AG08395 (cell line): ENCODE data around the gene GTSE1.
A peak's percentile ranks its signal among the peaks of the same experiment; 100 is the strongest.

Source experiments
- DNase-seq: peaks from one replicate; pipeline ENCODE4 v3.0.0; 2012; ENCODE audit warnings: mixed read lengths, low spot score

GTSE1 gene

DNA sequence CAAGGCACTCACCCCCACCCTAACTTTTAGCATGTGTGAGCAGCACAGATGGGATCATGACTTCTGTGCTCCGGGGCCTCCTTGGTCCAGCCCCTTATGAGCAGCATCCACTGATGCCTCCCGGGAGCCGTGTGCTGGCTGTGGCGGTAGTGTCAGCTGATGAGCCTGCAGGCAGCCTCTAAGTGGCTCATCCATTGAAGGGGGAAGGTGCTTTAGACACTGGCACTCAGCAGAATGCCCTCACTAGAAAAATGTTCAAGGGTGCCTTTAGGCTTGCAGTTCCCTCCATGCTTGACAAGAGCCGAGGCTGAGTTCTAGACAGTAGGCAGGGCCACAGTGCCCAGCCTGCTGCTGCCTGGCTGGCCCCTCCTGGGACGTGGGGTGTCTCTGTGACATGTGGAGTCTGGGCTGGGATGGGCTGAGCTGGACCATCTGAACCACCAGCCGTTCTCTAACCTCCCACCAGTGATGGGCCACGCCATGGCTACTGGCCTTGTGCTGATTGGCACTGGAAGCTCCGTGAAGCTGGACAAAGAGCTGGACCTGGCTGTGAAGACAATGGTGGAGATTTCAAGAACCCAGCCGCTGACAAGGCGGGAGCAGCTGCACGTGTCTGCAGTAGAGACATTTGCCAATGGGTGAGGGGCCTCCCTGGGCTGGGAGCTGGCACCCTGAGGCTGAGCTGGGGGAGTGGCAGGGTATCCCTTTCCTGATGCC is 23.1 kb upstream of the GTSE1 start:
- no peak for DNase-seq

DNA sequence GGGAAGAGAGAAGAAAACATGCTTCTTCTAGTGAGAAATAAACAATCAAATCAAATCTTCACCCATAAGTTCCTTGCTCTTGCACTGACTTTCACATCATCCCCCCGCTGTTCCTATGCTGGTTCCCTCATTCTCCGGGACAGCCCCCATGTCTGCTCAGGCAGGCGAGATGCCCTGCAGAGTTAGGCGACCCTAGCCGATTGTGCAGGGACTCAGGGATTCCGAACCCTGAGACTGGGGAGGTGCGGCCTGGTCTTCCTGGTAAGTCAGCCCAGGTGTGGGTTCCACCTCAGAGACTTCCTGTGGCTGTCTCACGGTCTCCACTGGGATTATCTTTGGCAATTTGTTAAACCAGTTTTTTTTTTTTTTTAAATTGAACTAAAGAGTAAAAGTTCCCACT is 22.3 kb upstream of the GTSE1 start:
- no peak for DNase-seq

DNA sequence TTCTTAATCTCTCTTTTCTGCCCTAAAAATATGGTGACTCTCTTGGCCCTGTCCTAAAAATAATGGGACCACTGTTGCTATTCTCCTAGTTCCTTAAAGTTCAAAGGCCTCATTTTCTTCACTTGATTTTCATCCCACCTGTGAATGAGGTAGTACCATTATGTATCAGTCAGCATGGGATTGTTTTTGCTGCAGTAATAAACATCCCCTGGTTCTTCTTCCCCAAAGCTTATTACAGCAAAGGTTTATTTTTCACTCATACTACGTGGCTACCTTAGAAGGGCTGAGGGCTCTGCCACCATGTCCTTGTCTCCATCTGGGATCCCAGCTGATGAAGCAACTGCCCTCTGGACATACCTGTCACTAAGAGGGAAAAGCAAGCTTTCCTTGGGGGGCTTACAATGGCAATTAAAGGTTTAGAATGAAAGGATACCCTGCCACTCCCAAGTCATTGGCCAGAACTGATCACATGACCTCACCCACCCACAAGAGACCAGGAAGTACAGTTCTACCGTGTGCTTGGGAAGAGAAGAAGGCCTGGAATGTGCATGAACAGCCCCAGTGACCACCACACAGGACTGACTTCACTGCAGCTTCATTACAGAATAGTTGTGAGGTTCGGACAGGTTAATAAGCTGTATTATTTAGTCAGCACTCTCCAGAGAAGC is 21.1 kb upstream of the GTSE1 start:
- DNase-seq, result peak; percentile 29

DNA sequence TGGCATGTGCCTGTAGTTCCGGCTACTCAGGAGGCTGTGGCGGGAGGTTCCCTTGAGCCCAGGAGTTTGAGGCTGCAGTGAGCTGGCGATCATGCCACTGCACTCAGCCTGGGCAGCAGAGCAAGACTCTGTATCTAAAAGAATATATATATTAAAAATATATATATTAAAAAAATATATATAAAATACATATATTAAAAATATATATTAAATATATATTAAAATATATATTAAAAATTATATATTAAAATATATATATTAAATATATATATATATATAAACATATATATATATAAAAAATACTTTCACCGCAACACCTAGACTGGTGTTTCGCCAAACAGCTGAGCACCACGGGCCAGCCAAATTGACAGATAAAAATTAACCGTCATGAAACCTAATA is 20.1 kb upstream of the GTSE1 start:
- no peak for DNase-seq

- DNase-seq, result no peak
Observed at GRCh38 chr22:46278656-46279645, 17.7 kb upstream of the GTSE1 start.

DNA sequence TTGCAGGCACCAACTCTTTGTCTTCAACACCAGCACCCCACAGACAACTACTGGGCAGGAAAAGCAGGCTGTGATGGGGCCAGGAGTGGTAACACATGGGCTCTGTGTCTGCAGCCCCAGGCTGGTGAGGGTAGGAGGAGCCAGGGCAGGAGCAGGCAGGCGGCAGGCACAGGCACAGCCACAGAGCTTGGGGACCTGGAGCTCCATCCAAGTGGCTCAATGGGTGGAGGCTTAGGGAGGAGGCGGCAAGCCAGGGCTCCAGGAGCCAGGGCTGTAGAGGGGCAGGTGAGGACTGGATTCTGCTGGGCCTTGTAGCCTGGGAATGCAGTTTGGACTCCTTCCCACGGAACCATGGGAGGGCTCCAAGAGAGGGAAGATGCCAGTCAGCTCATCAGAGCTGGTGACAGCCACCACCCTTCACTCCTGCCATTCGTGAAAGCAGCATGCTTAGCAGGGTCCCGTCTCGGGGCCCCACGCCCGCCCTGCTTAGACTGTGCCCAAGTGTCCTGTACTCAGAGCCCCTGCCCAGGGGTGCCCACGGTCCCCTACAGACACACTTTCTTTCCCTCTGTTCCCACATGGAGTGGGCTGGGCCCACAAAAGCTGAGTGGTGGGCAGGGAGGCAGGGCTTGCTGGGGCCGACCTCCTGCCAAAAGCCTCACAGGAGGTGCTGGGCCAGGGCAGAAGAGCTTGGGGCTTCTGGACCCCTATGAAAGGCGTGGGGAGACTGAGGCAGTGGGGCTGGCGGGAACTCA is 16.4 kb upstream of the GTSE1 start:
- DNase-seq, result no peak

DNA sequence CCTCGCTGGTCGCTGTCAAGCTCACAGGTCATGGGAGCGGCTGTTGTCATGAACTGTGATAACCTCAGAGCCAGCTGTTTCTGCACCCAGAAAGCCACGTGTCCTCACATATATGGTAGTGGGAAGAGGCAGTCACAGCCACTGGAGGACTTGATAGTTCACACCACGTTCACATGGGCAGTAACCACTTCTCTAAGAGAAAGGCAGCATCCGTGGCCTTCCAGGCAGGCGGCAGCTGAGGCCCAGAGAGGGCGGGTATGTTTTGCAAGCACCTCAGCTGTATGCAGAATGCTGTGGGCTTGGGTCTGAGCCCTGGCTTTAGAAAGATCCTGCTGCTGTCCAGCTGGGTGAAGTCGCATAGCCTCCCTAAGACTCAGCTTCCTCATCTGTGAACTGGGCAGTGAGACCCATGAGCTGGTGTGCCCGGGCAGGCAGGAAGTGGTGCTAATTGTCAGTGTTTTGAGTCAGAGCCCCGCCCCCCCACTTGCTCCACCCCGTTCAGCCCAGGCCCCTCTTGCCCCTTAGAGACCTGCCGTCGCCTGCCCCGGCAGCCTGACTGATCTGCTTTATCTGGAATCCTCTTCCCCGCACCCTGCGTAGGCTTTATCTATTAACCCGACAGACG is 15.6 kb upstream of the GTSE1 start:
- no peak for DNase-seq

DNA sequence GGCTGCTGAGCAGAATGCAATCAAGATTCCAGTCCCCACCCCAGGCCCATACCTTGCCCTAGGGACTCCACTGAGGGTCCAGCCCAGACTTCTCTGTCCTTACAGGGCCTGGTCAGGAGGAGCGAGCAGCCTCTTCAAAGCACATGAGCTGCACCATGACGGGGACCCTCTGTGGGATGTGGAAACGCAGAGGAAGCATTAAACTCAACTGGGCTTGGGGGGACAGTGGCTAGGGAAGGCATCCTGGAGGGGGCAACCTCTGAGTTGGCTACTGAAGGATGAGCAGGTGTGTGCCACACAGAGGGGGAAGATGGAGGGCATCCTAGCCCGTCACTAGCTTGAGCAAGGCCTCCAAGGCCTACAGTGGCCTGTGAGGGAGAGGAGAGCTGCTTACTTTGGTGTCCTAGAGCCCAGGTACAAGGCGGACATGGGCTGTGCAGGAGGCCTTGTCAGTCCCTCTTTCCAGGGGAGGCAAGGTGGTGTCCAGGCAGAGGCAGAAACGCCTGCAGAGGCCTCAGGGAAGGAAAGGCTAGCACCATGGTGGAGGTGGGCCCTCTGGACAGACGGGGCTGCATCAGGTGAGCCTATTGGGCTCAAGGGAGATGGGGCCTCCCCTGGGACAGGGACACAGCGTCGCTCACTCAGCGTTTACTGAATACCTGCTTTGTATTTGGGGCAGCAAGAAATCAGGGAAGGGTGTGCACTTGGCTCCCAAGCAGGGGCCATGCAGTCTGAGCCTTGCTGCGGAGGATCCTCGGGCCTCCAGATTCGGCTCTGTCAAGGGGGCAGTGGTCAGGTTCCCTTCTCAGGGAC is 14.6 kb upstream of the GTSE1 start:
- no peak for DNase-seq

GRCh38 chr22:46286006-46286405 is 10.7 kb upstream of the GTSE1 start:
- DNase-seq, result no peak

- no peak for DNase-seq
Observed at GRCh38 chr22:46286941-46287872, 9.5 kb upstream of the GTSE1 start.

DNA sequence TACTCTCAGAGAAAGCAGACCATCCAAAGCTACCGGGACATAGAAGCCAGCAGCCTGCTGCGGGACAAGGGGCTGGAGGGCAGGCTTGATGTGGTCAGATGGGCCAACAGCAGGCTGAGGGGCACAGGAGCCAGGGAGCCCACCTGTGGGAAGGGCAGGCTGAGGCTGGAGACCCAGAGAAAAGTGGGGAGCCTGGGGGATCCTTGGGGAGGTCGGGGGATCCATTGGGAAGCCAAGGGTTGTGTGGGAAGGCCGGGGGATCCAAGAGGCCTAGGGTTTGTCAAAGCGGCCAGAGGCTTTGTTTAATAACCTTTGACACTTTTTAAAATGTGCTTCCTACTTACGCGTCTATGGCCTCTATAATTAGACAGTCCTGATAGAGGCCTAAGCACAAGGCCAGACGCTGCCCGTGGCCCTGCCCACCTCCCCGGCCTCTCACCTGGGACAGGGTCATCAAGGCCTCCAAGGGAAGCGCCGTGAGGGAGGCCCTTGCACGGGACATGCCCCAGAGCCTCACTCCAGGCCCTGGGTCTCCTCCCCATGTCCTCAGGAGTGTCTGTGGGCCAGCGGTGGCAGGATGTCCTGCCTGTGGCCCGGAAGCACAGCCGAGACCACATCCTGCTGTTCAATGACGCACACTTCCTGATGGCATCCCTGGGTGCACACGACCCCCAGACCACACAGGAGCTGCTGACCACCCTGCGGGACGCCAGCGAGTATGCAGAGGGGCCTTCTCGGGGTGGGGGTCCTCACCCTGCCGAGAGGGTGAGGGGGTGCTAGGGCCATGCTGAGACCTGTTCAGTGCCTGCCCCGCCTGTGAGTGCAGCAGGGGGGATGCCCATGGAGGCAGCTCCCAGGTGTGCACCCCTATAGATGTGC is 8.6 kb upstream of the GTSE1 start:
- no peak for DNase-seq

DNA sequence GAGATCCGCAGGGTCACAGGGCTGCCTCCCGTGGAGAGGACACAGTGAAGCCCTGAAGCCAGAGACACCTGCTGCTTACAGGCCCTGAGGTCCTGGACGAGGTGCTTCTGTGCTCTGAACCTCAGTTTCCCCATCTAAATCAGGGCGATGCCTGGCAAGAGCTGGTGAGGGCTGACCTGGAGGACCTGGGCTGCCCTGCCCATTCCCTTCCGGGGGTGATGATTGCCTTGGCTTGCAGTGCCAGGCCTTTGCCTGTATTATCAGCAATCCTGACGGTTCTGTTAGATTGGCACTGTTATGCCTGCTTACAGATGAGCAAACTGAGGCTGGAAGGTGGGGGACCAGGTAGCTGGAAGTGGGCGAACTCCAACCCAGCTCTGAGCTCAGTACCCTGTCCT is 7.8 kb upstream of the GTSE1 start:
- no peak for DNase-seq

DNA sequence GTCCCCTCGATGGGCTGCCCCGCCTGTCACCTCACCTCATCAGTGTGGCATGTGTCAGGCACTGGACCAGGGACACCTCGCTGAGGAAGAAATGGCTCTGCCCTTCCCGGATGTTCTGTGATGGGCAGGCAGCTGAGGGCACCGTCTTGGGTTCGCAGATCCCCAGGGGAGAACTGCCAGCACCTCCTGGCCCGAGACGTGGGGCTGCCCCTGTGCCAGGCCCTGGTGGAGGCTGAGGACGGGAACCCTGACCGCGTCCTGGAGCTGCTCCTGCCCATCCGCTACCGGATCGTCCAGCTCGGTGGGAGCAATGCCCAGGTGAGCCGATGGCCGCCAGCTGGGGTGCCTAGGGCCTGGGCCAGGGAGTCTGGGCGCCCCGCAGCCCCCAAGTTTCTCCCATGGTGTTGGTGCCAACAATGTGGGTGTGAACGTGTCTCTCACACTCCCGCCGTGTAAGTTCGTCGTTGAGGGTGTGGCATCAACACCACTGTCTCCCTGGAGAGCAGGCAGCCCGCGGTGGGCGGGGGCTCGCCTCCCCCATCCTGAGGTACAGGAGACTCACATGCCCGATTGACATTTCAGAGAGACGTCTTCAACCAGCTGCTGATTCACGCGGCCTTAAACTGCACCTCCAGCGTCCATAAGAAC is 7.3 kb upstream of the GTSE1 start:
- DNase-seq, result no peak

- no peak for DNase-seq
Observed at GRCh38 chr22:46290121-46290842, 6.4 kb upstream of the GTSE1 start.

GRCh38 chr22:46290843-46291785 is 5.6 kb upstream of the GTSE1 start:
- no peak for DNase-seq

DNA sequence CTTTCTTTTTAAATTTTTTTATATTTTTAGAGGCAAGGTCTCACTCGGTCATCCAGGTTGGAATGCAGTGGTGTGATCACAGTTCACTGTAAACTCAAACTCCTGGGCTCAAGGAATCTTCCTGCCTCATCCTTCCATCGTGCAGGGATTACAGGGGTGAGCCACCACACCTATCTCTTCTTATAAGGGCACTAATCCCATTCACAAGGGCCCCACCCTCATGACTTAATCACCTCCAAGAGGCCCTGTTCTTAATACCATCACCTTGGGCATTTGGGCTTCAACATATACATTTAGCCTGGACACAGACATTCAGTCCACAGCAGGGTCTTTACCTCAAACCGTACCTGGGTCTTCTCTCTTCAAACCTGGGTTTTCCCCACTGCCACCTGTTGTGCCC is 4.5 kb upstream of the GTSE1 start:
- DNase-seq, result no peak
